Measurements from ENCODE around the gene RPS17.
"Not testable (repeated sequence)": the region's sequence is repeated elsewhere in the genome, so short reads cannot be mapped to it uniquely, and the experiment has no call there.

RPS17 gene

DNA sequence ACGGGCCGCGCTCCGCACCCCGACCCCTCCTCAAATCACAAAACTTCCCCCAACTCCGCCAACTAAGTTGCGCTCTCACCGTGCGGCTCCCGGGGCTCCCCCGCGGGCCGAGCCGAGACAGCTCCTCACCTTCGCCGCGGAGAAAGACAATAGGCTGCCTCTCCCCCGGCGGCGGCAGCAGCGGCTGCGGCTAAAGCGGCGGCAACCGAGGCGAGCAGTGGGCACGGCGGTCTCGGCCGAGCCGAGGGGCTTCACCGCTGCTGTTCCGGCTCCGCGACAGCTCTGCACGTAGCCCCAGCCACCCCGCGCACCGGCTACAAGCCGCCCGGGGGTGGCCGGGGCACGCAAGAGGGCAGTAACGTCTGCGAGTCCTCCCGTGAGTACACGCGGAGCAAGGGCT is 26.7 kb downstream of the RPS17 start:
- not testable (repeated sequence) for DNase-seq (ENCODE audit: low read depth in 2 of 2, low spot score in 1 of 2)

DNA sequence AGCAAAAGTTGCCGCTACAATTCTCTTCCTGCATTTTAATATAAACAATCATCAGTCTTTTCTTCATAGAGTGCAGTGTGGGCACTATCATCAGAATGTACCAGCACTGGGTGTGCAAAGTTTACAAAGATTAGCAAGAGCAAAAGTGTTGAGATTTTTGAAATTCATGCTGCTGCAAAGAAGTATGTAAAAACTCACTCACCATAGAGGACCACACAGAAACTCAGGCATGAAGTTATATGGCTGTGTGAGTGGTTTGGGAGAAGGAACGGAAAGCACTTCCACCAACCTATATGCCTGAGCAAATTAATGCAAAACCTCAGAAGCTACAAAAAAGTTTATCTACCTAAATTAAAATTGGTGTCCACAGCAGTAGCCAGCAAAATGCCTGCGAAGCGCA is 32.6 kb downstream of the RPS17 start:
- not testable (repeated sequence) for DNase-seq (ENCODE audit: low read depth in 2 of 2, low spot score in 1 of 2)

GRCh38 chr15:82507087-82507486 is 33.2 kb downstream of the RPS17 start:
- DNase-seq (ENCODE audit: low read depth in 2 of 2, low spot score in 1 of 2), result not testable (repeated sequence)

GRCh38 chr15:82505842-82506241 is 34.4 kb downstream of the RPS17 start:
- not testable (repeated sequence) for DNase-seq (ENCODE audit: low read depth in 2 of 2, low spot score in 1 of 2)

DNA sequence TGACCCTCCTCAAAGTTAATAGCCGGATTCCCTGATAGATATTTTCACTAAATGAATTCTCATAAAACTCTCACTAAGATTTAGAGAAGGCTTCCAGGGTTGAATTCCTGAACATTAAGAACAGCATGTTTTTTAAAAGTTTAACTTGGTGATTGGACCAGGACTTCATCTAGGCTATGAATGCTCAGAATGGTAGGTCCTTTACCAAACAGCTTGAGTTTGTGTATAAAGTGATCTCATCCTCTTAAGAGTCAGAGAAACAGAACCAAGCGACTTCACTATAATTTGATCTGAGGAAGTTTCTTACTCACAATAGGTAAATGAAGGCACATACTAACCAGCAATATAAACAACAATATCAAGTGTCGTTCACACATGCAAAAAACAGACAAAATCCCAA is 36.2 kb downstream of the RPS17 start:
- not testable (repeated sequence) for DNase-seq (ENCODE audit: low read depth in 2 of 2, low spot score in 1 of 2)

DNA sequence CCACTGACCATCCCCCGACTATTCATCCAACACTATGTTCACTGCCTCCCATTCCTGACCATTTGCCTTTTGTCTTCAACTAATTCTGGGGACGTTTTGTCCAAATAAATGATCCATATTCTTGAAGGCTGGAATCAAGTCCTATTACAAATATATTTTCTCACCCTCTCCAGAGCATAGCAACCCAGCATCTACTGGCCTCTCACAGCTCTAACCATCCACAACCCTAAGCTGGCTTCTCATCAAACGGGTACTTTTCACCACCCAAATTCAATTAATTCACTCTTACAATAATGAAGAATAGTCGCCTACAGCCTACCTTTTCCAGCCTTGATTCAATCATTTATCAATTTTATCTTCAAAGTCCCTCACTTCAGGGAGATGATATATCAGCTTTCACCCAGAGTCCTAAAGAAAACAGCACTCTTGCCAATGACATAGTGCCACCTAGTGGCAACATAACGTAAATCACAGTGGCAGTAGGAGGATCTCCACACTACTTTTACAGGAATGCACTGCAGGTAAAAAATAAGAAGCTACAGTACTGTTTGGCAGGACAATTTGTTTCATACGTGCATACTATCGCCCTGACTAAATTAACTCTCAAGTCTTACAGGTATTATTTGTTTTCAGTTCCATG is 37.4 kb downstream of the RPS17 start:
- not testable (repeated sequence) for DNase-seq (ENCODE audit: low read depth in 2 of 2, low spot score in 1 of 2)

DNA sequence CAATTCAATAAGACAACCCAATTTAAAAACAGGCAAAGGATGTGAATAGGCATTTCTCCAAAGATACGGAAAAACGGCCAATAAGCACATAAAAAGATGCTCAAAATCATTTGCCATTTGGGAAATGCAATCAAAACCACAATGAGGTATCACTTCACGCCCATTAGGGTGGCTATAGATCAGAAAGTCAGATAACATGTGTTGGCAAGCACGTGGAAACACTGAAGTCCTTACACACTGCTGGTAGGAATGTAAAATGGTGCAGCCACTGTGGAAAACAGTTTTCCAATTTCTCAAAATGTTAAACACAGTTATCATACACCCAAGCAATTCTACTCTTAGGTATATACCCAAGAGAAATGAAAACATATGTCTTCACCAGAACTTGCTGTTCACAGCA is 39.5 kb downstream of the RPS17 start:
- DNase-seq (ENCODE audit: low read depth in 2 of 2, low spot score in 1 of 2), result not testable (repeated sequence)

DNA sequence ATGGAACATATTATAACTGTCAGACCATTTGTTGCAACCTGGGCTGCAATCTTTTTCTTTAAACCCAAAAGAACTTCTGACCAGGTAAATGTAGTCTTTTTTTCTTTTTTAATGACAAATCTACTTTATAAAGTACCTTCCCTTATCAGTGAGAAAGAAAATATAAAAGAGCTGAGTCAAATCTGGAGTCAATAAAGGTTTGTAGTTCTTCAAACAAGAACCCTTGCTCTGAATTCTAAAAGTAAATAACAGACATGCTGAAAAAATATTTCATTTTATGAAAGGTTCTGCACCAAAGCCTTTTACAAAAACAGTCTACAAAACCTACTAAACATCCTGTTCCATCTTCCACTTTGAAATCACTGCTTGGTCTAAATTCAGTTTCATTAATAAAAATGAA is 42.3 kb downstream of the RPS17 start:
- DNase-seq (ENCODE audit: low read depth in 2 of 2, low spot score in 1 of 2), result not testable (repeated sequence)

DNA sequence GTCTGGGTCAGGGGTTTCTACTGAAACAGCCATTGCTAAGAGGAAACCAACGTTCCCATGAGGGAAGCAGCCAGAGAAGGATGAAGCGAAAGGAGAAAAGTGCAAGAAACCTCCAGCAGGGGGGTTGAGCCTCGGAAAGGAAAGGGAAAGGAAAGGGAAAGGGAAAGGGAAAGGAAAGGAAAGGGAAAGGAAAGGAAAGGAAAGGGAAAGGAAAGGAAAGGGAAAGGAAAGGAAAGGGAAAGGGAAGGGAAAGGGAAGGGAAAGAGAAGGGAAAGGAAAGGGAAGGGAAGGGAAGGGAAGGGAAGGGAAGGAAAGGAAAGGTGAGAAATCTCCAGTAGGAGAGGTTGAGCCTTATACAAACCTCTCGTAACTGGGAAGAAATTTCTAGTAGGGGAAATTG is 52.0 kb downstream of the RPS17 start:
- not testable (repeated sequence) for DNase-seq (ENCODE audit: low read depth in 2 of 2, low spot score in 1 of 2)

- DNase-seq (ENCODE audit: low read depth in 2 of 2, low spot score in 1 of 2), result not testable (repeated sequence)
Measured at GRCh38 chr15:82487045-82487444, 53.2 kb downstream of the RPS17 start.

Measured in stimulated activated CD8-positive, alpha-beta memory T cell treated with anti-CD3 and anti-CD28 coated beads, Interleukin-4, amount 100 ng/mL, for 1 hour (primary cell).